ENCODE data around the gene STAB2. TPM values are rescaled to one million over a fixed set of nuclear protein-coding genes. Genes with fewer than 3 reads are reported as not detected.

The STAB2 gene
- polyA plus RNA-seq, 1 of the 3 experiments (the other 2 are of a cell fraction) = not detected

- H4K20me1 ChIP-seq (ENCODE audit: insufficient read depth) = no peaks in the 10 kb centered on the region
- no peaks in the 10 kb centered on the region for H3K36me3 ChIP-seq (replicated peaks in 1 of 2; ENCODE audit: control insufficient read depth in 1 of 2, insufficient read depth in 2 of 2, low read length in 1 of 2)
- H3K9me3 ChIP-seq = no peaks in the 10 kb centered on the region
- DNase-seq = no peak
- no peak overlapping the region for H2AFZ ChIP-seq (ENCODE audit: low read depth)
- no peaks in the 10 kb centered on the region for H3K79me2 ChIP-seq (ENCODE audit: insufficient read depth)
- H3K4me1 ChIP-seq (ENCODE audit: control insufficient read depth in 1 of 2, insufficient read depth in 2 of 2, low read depth in 1 of 2, low read length in 1 of 2) = no peaks in the 10 kb centered on the region
- no peak overlapping the region for H3K4me3 ChIP-seq (ENCODE audit: low read depth in 2 of 2, low read length in 1 of 2)
- whole genome bisulfite sequencing (ENCODE audit: low lambda C conversion rate) = 48% methylated on average over 3 of the region's 4 CpGs
- H3K4me2 ChIP-seq = no peak overlapping the region
- no peaks in the 10 kb centered on the region for H3K27me3 ChIP-seq (ENCODE audit: insufficient read depth)
- H3F3A ChIP-seq (replicated peaks; ENCODE audit: insufficient read depth) = no peaks in the 10 kb centered on the region
- no peak for TF ChIP-seq EP300 (IDR thresholded peaks at IDR 0.05; ENCODE audit: borderline replicate concordance in 1 of 2, low read depth in 1 of 2, low read length in 1 of 2)
- no peak for TF ChIP-seq JUND (IDR thresholded peaks at IDR 0.05)
- no peak for TF ChIP-seq TCF12 (IDR thresholded peaks at IDR 0.05)
- no peak for TF ChIP-seq FOSL2 (IDR thresholded peaks at IDR 0.05; ENCODE audit: borderline replicate concordance, low read depth)
- no peak for TF ChIP-seq POLR2AphosphoS5 (IDR thresholded peaks at IDR 0.05; ENCODE audit: low read depth, low read length)
- TF ChIP-seq, protein P1, sequence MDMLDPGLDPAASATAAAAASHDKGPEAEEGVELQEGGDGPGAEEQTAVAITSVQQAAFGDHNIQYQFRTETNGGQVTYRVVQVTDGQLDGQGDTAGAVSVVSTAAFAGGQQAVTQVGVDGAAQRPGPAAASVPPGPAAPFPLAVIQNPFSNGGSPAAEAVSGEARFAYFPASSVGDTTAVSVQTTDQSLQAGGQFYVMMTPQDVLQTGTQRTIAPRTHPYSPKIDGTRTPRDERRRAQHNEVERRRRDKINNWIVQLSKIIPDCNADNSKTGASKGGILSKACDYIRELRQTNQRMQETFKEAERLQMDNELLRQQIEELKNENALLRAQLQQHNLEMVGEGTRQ (IDR thresholded peaks at IDR 0.05; ENCODE audit: borderline replicate concordance, low read depth, low read length) = no peak
- no peak for TF ChIP-seq EZH2phosphoT487 (IDR thresholded peaks at IDR 0.05; ENCODE audit: borderline replicate concordance, low read depth)
- H3K9ac ChIP-seq = no peak overlapping the region
- POLR2A ChIA-PET = no interaction called here
- no peaks in the 10 kb centered on the region for H3K9me2 ChIP-seq
- CTCF ChIA-PET = interaction anchor here (0.6 kb wide), 1 partner anchor 14 kb away, joined by 3 read pairs; no protein-coding TSS in a partner anchor
- H3K27ac ChIP-seq (ENCODE audit: low read depth in 2 of 2, low read length in 1 of 2) = no peak overlapping the region
These were observed 141.2 kb downstream of the STAB2 start for GRCh38 chr12:103728323-103728722.

DNA sequence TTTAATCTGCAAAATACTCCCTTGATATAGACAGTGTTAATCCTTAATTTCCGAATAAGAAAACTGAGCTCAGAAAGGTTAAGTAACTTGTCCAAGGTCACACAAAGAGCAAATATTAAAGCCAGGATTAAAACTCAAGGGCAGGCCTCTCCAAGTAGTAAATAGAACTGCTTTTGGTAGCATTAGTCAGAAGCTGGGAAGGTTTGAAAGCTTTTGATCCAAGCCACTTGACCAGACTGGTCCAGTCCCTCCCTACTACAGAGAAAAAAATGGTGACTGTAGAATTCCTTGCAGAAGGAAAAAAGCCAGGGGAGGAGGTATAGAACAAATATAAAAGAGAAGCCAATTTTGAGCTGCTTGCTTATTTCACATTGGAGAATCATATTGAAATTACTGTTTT lies 142.4 kb downstream of the STAB2 start:
- H3K79me2 ChIP-seq (ENCODE audit: insufficient read depth) = no peaks in the 10 kb centered on the region
- H3F3A ChIP-seq (replicated peaks; ENCODE audit: insufficient read depth) = no peaks in the 10 kb centered on the region
- H4K20me1 ChIP-seq (ENCODE audit: insufficient read depth) = no peaks in the 10 kb centered on the region
- no peaks in the 10 kb centered on the region for H3K36me3 ChIP-seq (replicated peaks in 1 of 2; ENCODE audit: control insufficient read depth in 1 of 2, insufficient read depth in 2 of 2, low read length in 1 of 2)
- no peaks in the 10 kb centered on the region for H3K4me1 ChIP-seq (ENCODE audit: control insufficient read depth in 1 of 2, insufficient read depth in 2 of 2, low read depth in 1 of 2, low read length in 1 of 2)
- no peak overlapping the region for H3K9ac ChIP-seq
- H3K4me2 ChIP-seq = no peak overlapping the region
- H2AFZ ChIP-seq (ENCODE audit: low read depth) = no peak overlapping the region
- CTCF ChIA-PET = no interaction called here
- peaks cover 3% of the 10 kb centered on the region; the same call in 1 of the 2 replicates for H3K27me3 ChIP-seq (ENCODE audit: insufficient read depth)
- no peaks in the 10 kb centered on the region for H3K9me2 ChIP-seq
- 64% methylated on average over 1 of the region's 1 CpG for WGBS (ENCODE audit: low lambda C conversion rate)
- POLR2A ChIA-PET = no interaction called here
- no peak overlapping the region for H3K4me3 ChIP-seq (ENCODE audit: low read depth in 2 of 2, low read length in 1 of 2)
- H3K9me3 ChIP-seq = no peaks in the 10 kb centered on the region
- no peak overlapping the region for H3K27ac ChIP-seq (ENCODE audit: low read depth in 2 of 2, low read length in 1 of 2)
- TF ChIP-seq TCF12 (IDR thresholded peaks at IDR 0.05) = no peak
- DNase-seq = no peak

GRCh38 chr12:103731539-103731938 lies 144.5 kb downstream of the STAB2 start:
- ChIA-PET POLR2A (interaction anchor here (0.7 kb wide), 1 partner anchor 81 kb away, joined by 3 read pairs; no protein-coding TSS in a partner anchor), CTCF (interaction anchor here (0.9 kb wide), 1 partner anchor 11 kb away, joined by 4 read pairs; no protein-coding TSS in a partner anchor)
- Histone ChIP-seq H3K27ac (ENCODE audit: low read depth in 2 of 2, low read length in 1 of 2) (no peak overlapping the region), H3K4me2 (no peak overlapping the region), H3K9me3 (no peaks in the 10 kb centered on the region), H3K36me3 (replicated peaks in 1 of 2; ENCODE audit: control insufficient read depth in 1 of 2, insufficient read depth in 2 of 2, low read length in 1 of 2) (no peaks in the 10 kb centered on the region), H3K27me3 (ENCODE audit: insufficient read depth) (peaks cover 11% of the 10 kb centered on the region; the same call in 1 of the 2 replicates), H3K79me2 (ENCODE audit: insufficient read depth) (no peaks in the 10 kb centered on the region), H3K9ac (no peak overlapping the region), H3F3A (replicated peaks; ENCODE audit: insufficient read depth) (no peaks in the 10 kb centered on the region), H4K20me1 (ENCODE audit: insufficient read depth) (no peaks in the 10 kb centered on the region), H3K9me2 (no peaks in the 10 kb centered on the region), H2AFZ (ENCODE audit: low read depth) (no peak overlapping the region), H3K4me3 (ENCODE audit: low read depth in 2 of 2, low read length in 1 of 2) (no peak overlapping the region), H3K4me1 (ENCODE audit: control insufficient read depth in 1 of 2, insufficient read depth in 2 of 2, low read depth in 1 of 2, low read length in 1 of 2) (no peaks in the 10 kb centered on the region)
- no peak for DNase-seq
- 41% methylated on average over 1 of the region's 1 CpG for WGBS (ENCODE audit: low lambda C conversion rate)
- no peak for TF ChIP-seq SIN3A (IDR thresholded peaks at IDR 0.05; ENCODE audit: borderline replicate concordance, low read depth, low read length)
- TF ChIP-seq POLR2AphosphoS5 (IDR thresholded peaks at IDR 0.05; ENCODE audit: low read depth, low read length) = no peak
- TF ChIP-seq ZBTB33 (IDR thresholded peaks at IDR 0.05; ENCODE audit: borderline replicate concordance, low read depth) = no peak
- no peak for TF ChIP-seq CHD2 (IDR thresholded peaks at IDR 0.05; ENCODE audit: low read length, partially characterized antibody)
- TF ChIP-seq, protein P2, sequence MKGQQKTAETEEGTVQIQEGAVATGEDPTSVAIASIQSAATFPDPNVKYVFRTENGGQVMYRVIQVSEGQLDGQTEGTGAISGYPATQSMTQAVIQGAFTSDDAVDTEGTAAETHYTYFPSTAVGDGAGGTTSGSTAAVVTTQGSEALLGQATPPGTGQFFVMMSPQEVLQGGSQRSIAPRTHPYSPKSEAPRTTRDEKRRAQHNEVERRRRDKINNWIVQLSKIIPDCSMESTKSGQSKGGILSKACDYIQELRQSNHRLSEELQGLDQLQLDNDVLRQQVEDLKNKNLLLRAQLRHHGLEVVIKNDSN (IDR thresholded peaks at IDR 0.05; ENCODE audit: borderline replicate concordance, low read depth) = no peak
- TF ChIP-seq, protein P3, sequence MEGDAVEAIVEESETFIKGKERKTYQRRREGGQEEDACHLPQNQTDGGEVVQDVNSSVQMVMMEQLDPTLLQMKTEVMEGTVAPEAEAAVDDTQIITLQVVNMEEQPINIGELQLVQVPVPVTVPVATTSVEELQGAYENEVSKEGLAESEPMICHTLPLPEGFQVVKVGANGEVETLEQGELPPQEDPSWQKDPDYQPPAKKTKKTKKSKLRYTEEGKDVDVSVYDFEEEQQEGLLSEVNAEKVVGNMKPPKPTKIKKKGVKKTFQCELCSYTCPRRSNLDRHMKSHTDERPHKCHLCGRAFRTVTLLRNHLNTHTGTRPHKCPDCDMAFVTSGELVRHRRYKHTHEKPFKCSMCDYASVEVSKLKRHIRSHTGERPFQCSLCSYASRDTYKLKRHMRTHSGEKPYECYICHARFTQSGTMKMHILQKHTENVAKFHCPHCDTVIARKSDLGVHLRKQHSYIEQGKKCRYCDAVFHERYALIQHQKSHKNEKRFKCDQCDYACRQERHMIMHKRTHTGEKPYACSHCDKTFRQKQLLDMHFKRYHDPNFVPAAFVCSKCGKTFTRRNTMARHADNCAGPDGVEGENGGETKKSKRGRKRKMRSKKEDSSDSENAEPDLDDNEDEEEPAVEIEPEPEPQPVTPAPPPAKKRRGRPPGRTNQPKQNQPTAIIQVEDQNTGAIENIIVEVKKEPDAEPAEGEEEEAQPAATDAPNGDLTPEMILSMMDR (IDR thresholded peaks at IDR 0.05) = no peak
- TF ChIP-seq MXI1 (IDR thresholded peaks at IDR 0.05; ENCODE audit: low read depth, low read length) = no peak
- TF ChIP-seq, protein P4, sequence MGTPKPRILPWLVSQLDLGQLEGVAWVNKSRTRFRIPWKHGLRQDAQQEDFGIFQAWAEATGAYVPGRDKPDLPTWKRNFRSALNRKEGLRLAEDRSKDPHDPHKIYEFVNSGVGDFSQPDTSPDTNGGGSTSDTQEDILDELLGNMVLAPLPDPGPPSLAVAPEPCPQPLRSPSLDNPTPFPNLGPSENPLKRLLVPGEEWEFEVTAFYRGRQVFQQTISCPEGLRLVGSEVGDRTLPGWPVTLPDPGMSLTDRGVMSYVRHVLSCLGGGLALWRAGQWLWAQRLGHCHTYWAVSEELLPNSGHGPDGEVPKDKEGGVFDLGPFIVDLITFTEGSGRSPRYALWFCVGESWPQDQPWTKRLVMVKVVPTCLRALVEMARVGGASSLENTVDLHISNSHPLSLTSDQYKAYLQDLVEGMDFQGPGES (IDR thresholded peaks at IDR 0.05; ENCODE audit: low read depth, low read length) = no peak
- no peak for TF ChIP-seq JUND (IDR thresholded peaks at IDR 0.05)
- no peak for TF ChIP-seq GATA2 (CRISPR knock-in tag; IDR thresholded peaks at IDR 0.05)

Measured in SK-N-SH (cell line).